Measurements from ENCODE around the gene PHKB.

GRCh38 chr16:47705266-47705665, 244.1 kb downstream of the PHKB start:
- TF ChIP-seq, protein P1, sequence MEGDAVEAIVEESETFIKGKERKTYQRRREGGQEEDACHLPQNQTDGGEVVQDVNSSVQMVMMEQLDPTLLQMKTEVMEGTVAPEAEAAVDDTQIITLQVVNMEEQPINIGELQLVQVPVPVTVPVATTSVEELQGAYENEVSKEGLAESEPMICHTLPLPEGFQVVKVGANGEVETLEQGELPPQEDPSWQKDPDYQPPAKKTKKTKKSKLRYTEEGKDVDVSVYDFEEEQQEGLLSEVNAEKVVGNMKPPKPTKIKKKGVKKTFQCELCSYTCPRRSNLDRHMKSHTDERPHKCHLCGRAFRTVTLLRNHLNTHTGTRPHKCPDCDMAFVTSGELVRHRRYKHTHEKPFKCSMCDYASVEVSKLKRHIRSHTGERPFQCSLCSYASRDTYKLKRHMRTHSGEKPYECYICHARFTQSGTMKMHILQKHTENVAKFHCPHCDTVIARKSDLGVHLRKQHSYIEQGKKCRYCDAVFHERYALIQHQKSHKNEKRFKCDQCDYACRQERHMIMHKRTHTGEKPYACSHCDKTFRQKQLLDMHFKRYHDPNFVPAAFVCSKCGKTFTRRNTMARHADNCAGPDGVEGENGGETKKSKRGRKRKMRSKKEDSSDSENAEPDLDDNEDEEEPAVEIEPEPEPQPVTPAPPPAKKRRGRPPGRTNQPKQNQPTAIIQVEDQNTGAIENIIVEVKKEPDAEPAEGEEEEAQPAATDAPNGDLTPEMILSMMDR (IDR thresholded peaks at IDR 0.05; ENCODE audit: low read depth, low read length, poor library complexity, severe bottlenecking): no peak
- TF ChIP-seq EZH2phosphoT487 (IDR thresholded peaks at IDR 0.05; ENCODE audit: borderline replicate concordance, low read length): no peak

Measured in DOHH2 (cell line).